ENCODE measurements around the gene GABBR2.

Gene GABBR2

GRCh38 chr9:98427491-98427890, 281.2 kb downstream of the GABBR2 start:
- no peak for DNase-seq

- DNase-seq = no peak
Observed at GRCh38 chr9:98425079-98425478, 283.7 kb downstream of the GABBR2 start.

GRCh38 chr9:98419260-98419603, 289.5 kb downstream of the GABBR2 start:
- no peak for DNase-seq

- no peak for DNase-seq
Observed at GRCh38 chr9:98418578-98419259, 290.0 kb downstream of the GABBR2 start.

GRCh38 chr9:98416294-98417248, 292.2 kb downstream of the GABBR2 start:
- DNase-seq = no peak

GRCh38 chr9:98415782-98416181, 293.0 kb downstream of the GABBR2 start:
- DNase-seq = no peak

GRCh38 chr9:98413084-98413483, 295.7 kb downstream of the GABBR2 start:
- no peak for DNase-seq

GRCh38 chr9:98412101-98412842, 296.5 kb downstream of the GABBR2 start:
- no peak for DNase-seq

- DNase-seq = no peak
Observed at GRCh38 chr9:98410185-98410697, 298.5 kb downstream of the GABBR2 start.

- no peak for DNase-seq
Observed at GRCh38 chr9:98409719-98410118, 299.0 kb downstream of the GABBR2 start.

- DNase-seq = no peak
Observed at GRCh38 chr9:98406469-98406868, 302.3 kb downstream of the GABBR2 start.

- no peak for DNase-seq
Observed at GRCh38 chr9:98404237-98404636, 304.5 kb downstream of the GABBR2 start.

GRCh38 chr9:98403715-98404114, 305.0 kb downstream of the GABBR2 start:
- DNase-seq = no peak

GRCh38 chr9:98402019-98402840, 306.5 kb downstream of the GABBR2 start:
- no peak for DNase-seq

- DNase-seq = no peak
Observed at GRCh38 chr9:98401140-98402018, 307.4 kb downstream of the GABBR2 start.

GRCh38 chr9:98399950-98400683, 308.6 kb downstream of the GABBR2 start:
- DNase-seq = no peak

GRCh38 chr9:98396656-98397055, 312.1 kb downstream of the GABBR2 start:
- no peak for DNase-seq

- no peak for DNase-seq
Observed at GRCh38 chr9:98396236-98396635, 312.5 kb downstream of the GABBR2 start.

- DNase-seq = no peak
Observed at GRCh38 chr9:98391867-98392266, 316.9 kb downstream of the GABBR2 start.

- DNase-seq = no peak
Observed at GRCh38 chr9:98391406-98391805, 317.3 kb downstream of the GABBR2 start.

- no peak for DNase-seq
Observed at GRCh38 chr9:98385751-98386150, 323.0 kb downstream of the GABBR2 start.
